ENCODE data around the gene HAS3. TPM values are rescaled to one million over a fixed set of nuclear protein-coding genes. Genes with fewer than 3 reads are reported as not detected.

HAS3 gene
- total and polyA plus RNA-seq, 4 donors, result 0.09 to 0.75 (median 0.26) TPM

DNA sequence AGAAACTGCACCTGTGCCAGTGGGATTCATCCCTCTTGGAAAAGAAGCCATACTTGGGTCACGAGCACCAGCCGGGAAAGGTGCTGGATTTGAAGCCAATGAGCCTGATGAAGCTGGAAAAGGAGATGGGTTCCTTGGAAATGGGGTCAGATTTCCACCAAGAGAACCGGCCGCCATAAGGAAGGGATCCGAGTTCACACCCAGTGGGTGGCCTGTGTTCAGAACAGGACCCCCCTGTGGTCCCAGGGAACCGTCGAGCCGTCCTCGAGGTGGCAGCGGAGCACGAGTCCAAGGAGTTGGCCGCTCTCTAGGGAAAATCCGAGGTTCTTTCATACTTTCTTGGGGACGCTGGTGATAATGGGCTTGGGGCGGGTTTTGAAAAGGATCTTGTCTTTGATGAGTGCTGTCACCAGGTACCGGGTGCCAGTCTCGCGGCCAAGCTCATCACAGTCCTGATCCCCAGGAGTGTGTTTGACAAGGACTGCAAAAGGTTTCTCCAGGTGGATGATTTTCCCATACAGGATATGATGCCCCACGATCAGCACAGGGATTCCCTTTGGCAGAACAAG lies 14.7 kb downstream of the HAS3 start:
- Histone ChIP-seq H3K27me3 (ENCODE audit: control insufficient read depth in 4 of 4, insufficient read depth in 4 of 4, low read length in 3 of 4) (no peaks in the 10 kb centered on the region), H3K9me3 (ENCODE audit: control insufficient read depth in 4 of 4, low read length in 3 of 4) (no peaks in the 10 kb centered on the region), H3K27ac (ENCODE audit: low read depth in 1 of 2, low read length in 2 of 2) (no peak overlapping the region), H3K9ac (ENCODE audit: low read depth in 1 of 2, low read length in 2 of 2) (no peak overlapping the region), H3K4me1 (ENCODE audit: control insufficient read depth in 4 of 4, insufficient read depth in 4 of 4, low read length in 3 of 4) (peaks cover 17 to 26% (median 22%) of the 10 kb centered on the region in 4 donors), H3K36me3 (ENCODE audit: control insufficient read depth in 4 of 4, insufficient read depth in 3 of 4, low read depth in 1 of 4, low read length in 3 of 4) (peaks cover 6 to 17% (median 8%) of the 10 kb centered on the region in 4 donors), H3K4me3 (ENCODE audit: low read depth in 1 of 3, low read length in 3 of 3) (no peak overlapping the region)
- no peak for TF ChIP-seq ZBTB33 (IDR thresholded peaks at IDR 0.05)
- no peak for TF ChIP-seq GABPA (IDR thresholded peaks at IDR 0.05 in 1 of 2, conservative IDR thresholded peaks at IDR 0.05 in 1 of 2)
- TF ChIP-seq FOXA1 (IDR thresholded peaks at IDR 0.05), result no peak
- TF ChIP-seq, protein P1, sequence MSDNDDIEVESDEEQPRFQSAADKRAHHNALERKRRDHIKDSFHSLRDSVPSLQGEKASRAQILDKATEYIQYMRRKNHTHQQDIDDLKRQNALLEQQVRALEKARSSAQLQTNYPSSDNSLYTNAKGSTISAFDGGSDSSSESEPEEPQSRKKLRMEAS (IDR thresholded peaks at IDR 0.05), result no peak
- no peak for TF ChIP-seq EGR1 (IDR thresholded peaks at IDR 0.05; ENCODE audit: low read depth in 2 of 2)
- TF ChIP-seq NR2F2 (IDR thresholded peaks at IDR 0.05), result no peak
- TF ChIP-seq, protein P2, sequence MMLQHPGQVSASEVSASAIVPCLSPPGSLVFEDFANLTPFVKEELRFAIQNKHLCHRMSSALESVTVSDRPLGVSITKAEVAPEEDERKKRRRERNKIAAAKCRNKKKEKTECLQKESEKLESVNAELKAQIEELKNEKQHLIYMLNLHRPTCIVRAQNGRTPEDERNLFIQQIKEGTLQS (IDR thresholded peaks at IDR 0.05), result no peak
- no peak for TF ChIP-seq JUND (IDR thresholded peaks at IDR 0.05)
- WGBS, result 97% methylated on average over 19 of the region's 19 CpGs
- DNase-seq (ENCODE audit: low spot score), result no peak

DNA sequence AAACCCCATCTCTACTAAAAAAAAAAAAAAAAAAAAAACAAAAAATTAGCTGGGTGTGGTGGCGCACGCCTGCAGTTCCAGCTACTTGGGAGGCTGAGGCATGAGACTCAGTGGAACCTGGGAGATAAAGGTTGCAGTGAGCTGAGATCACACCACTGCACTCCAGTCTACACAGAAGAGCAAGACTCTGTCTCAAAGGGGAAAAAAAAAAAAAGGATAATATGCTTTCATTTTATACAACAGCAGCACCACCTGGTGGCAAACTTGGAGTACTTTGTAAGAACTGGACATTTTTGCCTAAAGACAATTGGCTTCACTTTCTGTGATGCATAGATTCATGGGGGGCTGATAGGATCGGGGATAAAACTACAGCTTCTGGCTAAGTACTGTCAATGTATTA lies 18.5 kb downstream of the HAS3 start:
- no peaks in the 10 kb centered on the region for H3K27me3 ChIP-seq (ENCODE audit: control insufficient read depth in 4 of 4, insufficient read depth in 4 of 4, low read length in 3 of 4)
- H3K27ac ChIP-seq (ENCODE audit: low read depth in 1 of 2, low read length in 2 of 2), result no peak overlapping the region
- no peaks in the 10 kb centered on the region for H3K9me3 ChIP-seq (ENCODE audit: control insufficient read depth in 4 of 4, low read length in 3 of 4)
- H3K36me3 ChIP-seq (ENCODE audit: control insufficient read depth in 4 of 4, insufficient read depth in 3 of 4, low read depth in 1 of 4, low read length in 3 of 4), result peaks cover 4 to 12% (median 9%) of the 10 kb centered on the region in 4 donors
- WGBS, result 85% methylated on average over 3 of the region's 3 CpGs
- H3K9ac ChIP-seq (ENCODE audit: low read depth in 1 of 2, low read length in 2 of 2), result no peak overlapping the region
- TF ChIP-seq YY1 (IDR thresholded peaks at IDR 0.05) (no peak), HNF4G (IDR thresholded peaks at IDR 0.05) (no peak), NR2F2 (IDR thresholded peaks at IDR 0.05) (no peak), SP1 (IDR thresholded peaks at IDR 0.05) (no peak), RAD21 (IDR thresholded peaks at IDR 0.05) (peak; percentile 88 to 90), FOXA2 (IDR thresholded peaks at IDR 0.05) (no peak), GABPA (IDR thresholded peaks at IDR 0.05 in 1 of 2, conservative IDR thresholded peaks at IDR 0.05 in 1 of 2) (no peak), JUND (IDR thresholded peaks at IDR 0.05) (no peak), FOXA1 (IDR thresholded peaks at IDR 0.05) (no peak), EGR1 (IDR thresholded peaks at IDR 0.05; ENCODE audit: low read depth in 2 of 2) (no peak), RXRA (IDR thresholded peaks at IDR 0.05) (no peak), HNF4A (conservative IDR thresholded peaks at IDR 0.05) (peak in 1 of 2 donors; percentile 20), TAF1 (conservative IDR thresholded peaks at IDR 0.05) (no peak), ZBTB33 (IDR thresholded peaks at IDR 0.05) (no peak)
- TF ChIP-seq, protein P3, sequence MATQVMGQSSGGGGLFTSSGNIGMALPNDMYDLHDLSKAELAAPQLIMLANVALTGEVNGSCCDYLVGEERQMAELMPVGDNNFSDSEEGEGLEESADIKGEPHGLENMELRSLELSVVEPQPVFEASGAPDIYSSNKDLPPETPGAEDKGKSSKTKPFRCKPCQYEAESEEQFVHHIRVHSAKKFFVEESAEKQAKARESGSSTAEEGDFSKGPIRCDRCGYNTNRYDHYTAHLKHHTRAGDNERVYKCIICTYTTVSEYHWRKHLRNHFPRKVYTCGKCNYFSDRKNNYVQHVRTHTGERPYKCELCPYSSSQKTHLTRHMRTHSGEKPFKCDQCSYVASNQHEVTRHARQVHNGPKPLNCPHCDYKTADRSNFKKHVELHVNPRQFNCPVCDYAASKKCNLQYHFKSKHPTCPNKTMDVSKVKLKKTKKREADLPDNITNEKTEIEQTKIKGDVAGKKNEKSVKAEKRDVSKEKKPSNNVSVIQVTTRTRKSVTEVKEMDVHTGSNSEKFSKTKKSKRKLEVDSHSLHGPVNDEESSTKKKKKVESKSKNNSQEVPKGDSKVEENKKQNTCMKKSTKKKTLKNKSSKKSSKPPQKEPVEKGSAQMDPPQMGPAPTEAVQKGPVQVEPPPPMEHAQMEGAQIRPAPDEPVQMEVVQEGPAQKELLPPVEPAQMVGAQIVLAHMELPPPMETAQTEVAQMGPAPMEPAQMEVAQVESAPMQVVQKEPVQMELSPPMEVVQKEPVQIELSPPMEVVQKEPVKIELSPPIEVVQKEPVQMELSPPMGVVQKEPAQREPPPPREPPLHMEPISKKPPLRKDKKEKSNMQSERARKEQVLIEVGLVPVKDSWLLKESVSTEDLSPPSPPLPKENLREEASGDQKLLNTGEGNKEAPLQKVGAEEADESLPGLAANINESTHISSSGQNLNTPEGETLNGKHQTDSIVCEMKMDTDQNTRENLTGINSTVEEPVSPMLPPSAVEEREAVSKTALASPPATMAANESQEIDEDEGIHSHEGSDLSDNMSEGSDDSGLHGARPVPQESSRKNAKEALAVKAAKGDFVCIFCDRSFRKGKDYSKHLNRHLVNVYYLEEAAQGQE (IDR thresholded peaks at IDR 0.05), result no peak
- TF ChIP-seq, protein P1 (IDR thresholded peaks at IDR 0.05), result no peak
- TF ChIP-seq, protein P4, sequence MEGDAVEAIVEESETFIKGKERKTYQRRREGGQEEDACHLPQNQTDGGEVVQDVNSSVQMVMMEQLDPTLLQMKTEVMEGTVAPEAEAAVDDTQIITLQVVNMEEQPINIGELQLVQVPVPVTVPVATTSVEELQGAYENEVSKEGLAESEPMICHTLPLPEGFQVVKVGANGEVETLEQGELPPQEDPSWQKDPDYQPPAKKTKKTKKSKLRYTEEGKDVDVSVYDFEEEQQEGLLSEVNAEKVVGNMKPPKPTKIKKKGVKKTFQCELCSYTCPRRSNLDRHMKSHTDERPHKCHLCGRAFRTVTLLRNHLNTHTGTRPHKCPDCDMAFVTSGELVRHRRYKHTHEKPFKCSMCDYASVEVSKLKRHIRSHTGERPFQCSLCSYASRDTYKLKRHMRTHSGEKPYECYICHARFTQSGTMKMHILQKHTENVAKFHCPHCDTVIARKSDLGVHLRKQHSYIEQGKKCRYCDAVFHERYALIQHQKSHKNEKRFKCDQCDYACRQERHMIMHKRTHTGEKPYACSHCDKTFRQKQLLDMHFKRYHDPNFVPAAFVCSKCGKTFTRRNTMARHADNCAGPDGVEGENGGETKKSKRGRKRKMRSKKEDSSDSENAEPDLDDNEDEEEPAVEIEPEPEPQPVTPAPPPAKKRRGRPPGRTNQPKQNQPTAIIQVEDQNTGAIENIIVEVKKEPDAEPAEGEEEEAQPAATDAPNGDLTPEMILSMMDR (IDR thresholded peaks at IDR 0.05; ENCODE audit: low read depth, low read length, missing input control), result peak; percentile 67
- TF ChIP-seq, protein P2 (IDR thresholded peaks at IDR 0.05), result no peak
- H3K4me3 ChIP-seq (ENCODE audit: low read depth in 1 of 3, low read length in 3 of 3), result no peak overlapping the region
- H3K4me1 ChIP-seq (ENCODE audit: control insufficient read depth in 4 of 4, insufficient read depth in 4 of 4, low read length in 3 of 4), result peaks cover 10 to 27% (median 18%) of the 10 kb centered on the region in 4 donors
- DNase-seq (ENCODE audit: low spot score), result no peak
